ENCODE results near the gene MOB3C. TPM values are rescaled to one million over a fixed set of nuclear protein-coding genes. Genes with fewer than 3 reads are reported as not detected.
A peak's percentile ranks its signal among the peaks of the same experiment; 100 is the strongest.

MOB3C gene
- total and polyA plus RNA-seq, 10 of the 15 experiments (the other 5 are each of a cell fraction or from before 2014, with no cell fraction given), result 1.0 to 16.0 (median 9.4) TPM

- Histone ChIP-seq H3K36me3 (ENCODE audit: control insufficient read depth in 2 of 2, insufficient read depth in 2 of 2, low read length in 1 of 2) (no peaks in the 10 kb centered on the region), H3K27ac (ENCODE audit: control insufficient read depth, insufficient read depth) (peak overlapping the region; percentile 84), H3K9me3 (replicated peaks; ENCODE audit: control insufficient read depth, insufficient read depth, low read length) (no peaks in the 10 kb centered on the region), H3K4me1 (ENCODE audit: control insufficient read depth, insufficient read depth, low read length) (peaks cover 48% of the 10 kb centered on the region), H2AFZ (ENCODE audit: control insufficient read depth, low read depth, low read length) (peak overlapping the region; percentile 93), H3K79me2 (ENCODE audit: control insufficient read depth, insufficient read depth, low read length) (peaks cover 26% of the 10 kb centered on the region), H3K9ac (ENCODE audit: control insufficient read depth, insufficient read depth, low read length) (peak overlapping the region; percentile 72), H4K20me1 (ENCODE audit: control insufficient read depth, insufficient read depth) (no peaks in the 10 kb centered on the region), H3K4me3 (peak overlapping the region; percentile 96), H3K27me3 (replicated peaks in 1 of 2; ENCODE audit: control insufficient read depth in 2 of 2, insufficient read depth in 2 of 2, low read length in 1 of 2) (no peaks in the 10 kb centered on the region), H3K4me2 (ENCODE audit: control insufficient read depth, insufficient read depth) (peak overlapping the region; percentile 95)
- 28% methylated on average over 10 of the region's 10 CpGs for WGBS (ENCODE audit: insufficient coverage, insufficient replicate concordance, low lambda C conversion rate, missing lambda C conversion rate)
- no TSS peak for BruUV-seq (replicated peaks)
- ChIA-PET POLR2A (interaction anchor here (0.7 to 8.8 kb wide), 6 partner anchors 13 to 313 kb away, joined by 3 to 124 read pairs (median 6); partner anchors contain the start of genes ATPAF1 and MKNK1), CTCF (interaction anchor here (0.7 to 4.3 kb wide), 10 partner anchors 13 to 170 kb away, joined by 3 to 30 read pairs (median 4); partner anchors contain the start of gene MKNK1), RAD21 (ENCODE audit: unreplicated experiment) (interaction anchor here (0.9 to 4.3 kb wide), 7 partner anchors 11 to 108 kb away, joined by 3 to 41 read pairs (median 7); partner anchors contain the start of genes EFCAB14 and MKNK1), SMC1A (ENCODE audit: uncharacterized antibody, unreplicated experiment) (interaction anchor here (0.6 to 5.7 kb wide), 7 partner anchors 12 to 101 kb away, joined by 3 to 53 read pairs (median 4); partner anchors contain the start of genes ATPAF1, EFCAB14 and MKNK1)
- ATAC-seq, result peak; percentile 1; the same call in 1 of the 3 replicates
- TF ChIP-seq ZNF24 (IDR thresholded peaks at IDR 0.05) (peak; percentile 74), IKZF2 (IDR thresholded peaks at IDR 0.05) (peak in 1 of 2 experiments; percentile 55; a peak in 2 of 4 replicates), RELB (IDR thresholded peaks at IDR 0.05; ENCODE audit: low read depth) (0 out of 2 replicates have a peak, but pooled peaks have one; percentile 18), CREM (IDR thresholded peaks at IDR 0.05; ENCODE audit: low read depth) (no peak)
- intact Hi-C loops (cut with micrococcal nuclease; ENCODE audit: unreplicated experiment) (loop anchor here (5.0 kb wide), 2 partner anchors 50 to 100 kb away; partner anchors contain the start of genes ATPAF1 and EFCAB14), in situ Hi-C loops (cut with MboI) (no loop called here)
- FAIRE-seq, result no peak
- DNase-seq (ENCODE audit: low read depth, low spot score), result no peak
Observed at GRCh38 chr1:46617108-46617800, 643 bp upstream of the MOB3C start.
